ENCODE results near the gene RAD9A. TPM values are rescaled to one million over a fixed set of nuclear protein-coding genes. Genes with fewer than 3 reads are reported as not detected.

The RAD9A gene
- total and polyA plus RNA-seq, 9 donors = 3.1 to 51.7 (median 20.3) TPM

DNA sequence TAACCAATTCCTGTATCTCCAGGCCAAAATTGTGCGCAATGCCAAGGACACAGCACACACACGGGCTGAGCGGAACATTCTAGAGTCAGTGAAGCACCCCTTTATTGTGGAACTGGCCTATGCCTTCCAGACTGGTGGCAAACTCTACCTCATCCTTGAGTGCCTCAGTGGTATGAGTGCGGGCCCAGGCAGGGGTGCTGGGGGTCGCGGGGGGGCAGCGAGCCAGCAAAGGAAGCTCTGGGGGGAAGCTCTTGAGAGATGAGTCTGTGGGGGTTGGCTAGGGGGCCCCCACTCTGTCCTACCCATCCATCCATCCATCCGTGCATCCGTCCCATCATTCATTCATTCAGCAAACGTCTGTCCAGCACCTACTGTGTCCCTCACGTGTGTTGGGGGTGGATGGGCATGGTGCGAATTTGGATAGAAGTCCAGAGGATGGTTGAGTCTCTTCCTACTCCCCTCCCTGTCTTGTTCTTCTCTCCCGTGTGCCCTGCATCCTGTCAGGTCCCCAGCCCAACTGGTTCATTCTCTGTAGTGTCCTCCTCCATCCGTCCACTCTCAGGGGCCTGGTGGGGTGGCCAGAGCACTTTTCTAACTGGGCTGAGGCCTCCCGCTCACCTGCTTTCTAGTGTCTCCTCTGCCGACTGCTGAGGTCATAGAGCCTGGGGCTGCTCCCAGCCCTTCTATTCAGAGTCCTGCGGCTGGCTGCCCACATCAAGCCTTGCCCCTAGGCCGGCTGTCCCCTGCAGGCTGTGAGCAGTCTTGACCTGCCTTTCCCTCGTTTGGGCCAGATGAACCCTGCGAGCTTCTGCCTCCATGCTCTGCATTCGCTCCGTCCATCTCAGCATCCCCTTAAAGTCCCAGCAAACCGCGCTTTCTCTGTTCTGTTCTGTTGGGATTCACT lies 39.8 kb downstream of the RAD9A start:
- intact Hi-C loops (cut with DNase I) = loop anchor here in 1 of 4 donors (5.0 kb wide), 1 partner anchor 1294 kb away; no protein-coding TSS in a partner anchor
- no peaks in the 10 kb centered on the region for H3K36me3 ChIP-seq
- no peak for TF ChIP-seq EP300 (IDR thresholded peaks at IDR 0.05)
- TF ChIP-seq POLR2A (IDR thresholded peaks at IDR 0.05) = no peak
- TF ChIP-seq CTCF (IDR thresholded peaks at IDR 0.05) = no peak
- WGBS, 3 donors = 87 to 92% (median 90%) methylated on average over 22 to 24 of the region's 24 CpGs
- no peak overlapping the region for H3K4me3 ChIP-seq
- no peaks in the 10 kb centered on the region for H3K9me3 ChIP-seq
- no peak overlapping the region for H3K27ac ChIP-seq
- peak in 1 of 5 donors; percentile 34 for DNase-seq
- no peaks in the 10 kb centered on the region for H3K27me3 ChIP-seq
- H3K4me1 ChIP-seq (ENCODE audit: insufficient read depth) = peaks cover 5% of the 10 kb centered on the region

DNA sequence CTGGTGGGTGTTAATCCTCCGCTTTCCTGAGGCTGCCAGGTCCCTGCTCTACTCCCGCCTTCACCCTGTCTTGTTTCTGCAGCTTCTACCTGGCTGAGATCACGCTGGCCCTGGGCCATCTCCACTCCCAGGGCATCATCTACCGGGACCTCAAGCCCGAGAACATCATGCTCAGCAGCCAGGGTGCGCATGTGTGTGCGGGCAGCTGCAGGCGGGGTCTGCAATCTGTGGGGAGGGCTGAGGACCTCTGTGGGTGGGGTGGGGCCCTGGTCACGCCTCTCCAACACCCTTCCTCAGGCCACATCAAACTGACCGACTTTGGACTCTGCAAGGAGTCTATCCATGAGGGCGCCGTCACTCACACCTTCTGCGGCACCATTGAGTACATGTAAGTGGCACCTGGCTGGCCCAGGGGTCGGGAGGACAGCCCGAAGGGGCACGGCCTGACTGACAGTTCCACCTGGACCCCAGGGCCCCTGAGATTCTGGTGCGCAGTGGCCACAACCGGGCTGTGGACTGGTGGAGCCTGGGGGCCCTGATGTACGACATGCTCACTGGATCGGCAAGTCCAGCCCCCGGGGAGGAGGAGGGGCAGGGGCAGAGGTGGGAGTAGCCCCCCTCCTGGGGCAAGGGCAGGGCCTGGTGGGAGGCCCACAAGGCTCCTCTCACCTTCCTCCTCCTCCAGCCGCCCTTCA lies 41.0 kb downstream of the RAD9A start:
- WGBS, 3 donors = 84 to 86% (median 86%) methylated on average over 22 of the region's 22 CpGs
- Histone ChIP-seq H3K36me3 (no peaks in the 10 kb centered on the region), H3K4me3 (no peak overlapping the region)

DNA sequence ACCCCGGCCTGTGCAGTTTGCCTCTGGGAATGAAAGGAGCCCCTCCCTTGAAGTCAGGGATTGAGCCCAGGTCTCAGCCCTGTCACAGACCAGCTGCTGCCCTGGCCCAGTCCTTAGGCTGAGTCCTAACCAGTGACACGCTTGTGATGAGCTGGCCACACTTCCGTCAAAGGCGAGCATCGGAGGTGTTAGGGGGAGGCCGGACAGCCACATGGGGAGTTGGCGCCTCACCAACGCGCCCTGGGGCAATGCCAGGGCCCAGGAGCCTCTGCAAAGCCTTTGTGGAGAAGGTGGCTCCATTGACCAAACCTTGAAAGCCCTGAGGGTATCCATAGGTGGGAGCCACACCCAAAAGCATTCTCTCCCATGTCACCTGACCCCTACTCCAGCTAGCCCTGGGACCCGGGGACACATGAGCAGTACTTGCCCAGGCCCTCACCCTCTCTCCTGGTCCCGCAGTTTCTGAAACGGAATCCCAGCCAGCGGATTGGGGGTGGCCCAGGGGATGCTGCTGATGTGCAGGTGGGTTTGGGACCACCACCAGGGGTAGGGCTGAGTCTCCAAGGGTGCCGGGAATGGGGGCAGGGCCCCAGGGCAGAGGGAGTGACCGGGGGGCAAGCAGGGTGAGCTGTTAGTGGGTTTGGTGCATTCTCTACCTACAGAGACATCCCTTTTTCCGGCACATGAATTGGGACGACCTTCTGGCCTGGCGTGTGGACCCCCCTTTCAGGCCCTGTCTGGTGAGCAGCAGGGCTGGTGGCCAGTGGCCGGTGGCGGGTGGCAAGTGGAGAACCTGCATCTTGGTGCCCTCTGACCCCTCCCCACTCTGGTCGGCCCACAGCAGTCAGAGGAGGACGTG lies 42.0 kb downstream of the RAD9A start:
- Histone ChIP-seq H3K27me3 (no peaks in the 10 kb centered on the region), H3K27ac (no peak overlapping the region), H3K4me1 (ENCODE audit: insufficient read depth) (peaks cover 2% of the 10 kb centered on the region), H3K4me3 (no peak overlapping the region), H3K9me3 (no peaks in the 10 kb centered on the region), H3K36me3 (no peaks in the 10 kb centered on the region)
- TF ChIP-seq CTCF (IDR thresholded peaks at IDR 0.05) (no peak), EP300 (IDR thresholded peaks at IDR 0.05) (no peak), POLR2A (IDR thresholded peaks at IDR 0.05) (no peak)
- intact Hi-C loops (cut with DNase I) = loop anchor here in 1 of 4 donors (5.0 kb wide), 1 partner anchor 1296 kb away; no protein-coding TSS in a partner anchor
- DNase-seq = no peak
- 81 to 86% (median 84%) methylated on average over 22 of the region's 22 CpGs for WGBS, 3 donors

More for the DNA sequence above, 41.0 kb downstream of the RAD9A start:
- TF ChIP-seq POLR2A (IDR thresholded peaks at IDR 0.05) (no peak), EP300 (IDR thresholded peaks at IDR 0.05) (no peak), CTCF (IDR thresholded peaks at IDR 0.05) (no peak)
- intact Hi-C loops (cut with DNase I) = loop anchor here in 1 of 4 donors (5.0 kb wide), 1 partner anchor 1296 kb away; no protein-coding TSS in a partner anchor
- Histone ChIP-seq H3K4me1 (ENCODE audit: insufficient read depth) (peaks cover 2% of the 10 kb centered on the region), H3K27ac (no peak overlapping the region), H3K27me3 (no peaks in the 10 kb centered on the region), H3K9me3 (no peaks in the 10 kb centered on the region)
- no peak for DNase-seq

Data from ovary (tissue), 9 donors.